Body of pancreas (tissue), 4 donors: ENCODE measurements around the gene BCAR1.
"Not testable (repeated sequence)": the region's sequence is repeated elsewhere in the genome, so short reads cannot be mapped to it uniquely, and the experiment has no call there.

Source experiments
- CTCF ChIP-seq, 7 experiments: fragments of 450-650 bp in 4 of 7; fragments of 200-600 bp in 3 of 7; sonication (generic) in 3 of 7; IDR thresholded peaks; one replicate each; pipeline ENCODE4 v1.5.1; 2016 to 2019; ENCODE audit warnings: antibody characterized with exemption in 7 of 7
- POLR2A ChIP-seq, 3 donors: fragments of 450-650 bp; IDR thresholded peaks; one replicate each; pipeline ENCODE4 v1.6.1; 2016; ENCODE audit warnings: antibody characterized with exemption in 3 of 3, mild to moderate bottlenecking in 2 of 3

GRCh38 chr16:75240633-75241032, 10.8 kb downstream of the BCAR1 start:
- not testable (repeated sequence) for TF ChIP-seq CTCF, POLR2A (IDR thresholded peaks at IDR 0.05)
